Large intestine (tissue), 3 donors: ENCODE results near the gene CPA5. TPM values are rescaled to one million over a fixed set of nuclear protein-coding genes. Genes with fewer than 3 reads are reported as not detected.

ENCODE experiments used
- DNase-seq, 2 donors: peaks; one replicate each; pipeline versions ENCODE4 v3.0.0 to v3.0.0-alpha.2; 2013
- H3K27ac ChIP-seq: one replicate; pipeline ENCODE4 v1.5.1; 2013; ENCODE audit warnings: low read length
- H3K27me3 ChIP-seq: 2 replicates; pipeline ENCODE4 v1.6.1; 2013; ENCODE audit warnings: low read length; ENCODE audit not compliant: control insufficient read depth, insufficient read depth
- H3K36me3 ChIP-seq: 2 replicates; pipeline ENCODE4 v1.6.1; 2013; ENCODE audit warnings: low read length; ENCODE audit not compliant: control insufficient read depth, insufficient read depth
- H3K4me1 ChIP-seq: one replicate; pipeline ENCODE4 v1.6.1; 2013; ENCODE audit warnings: low read length; ENCODE audit not compliant: control insufficient read depth, insufficient read depth
- H3K4me3 ChIP-seq: one replicate; pipeline ENCODE4 v1.5.1; 2013; ENCODE audit warnings: low read length
- H3K9me3 ChIP-seq: one replicate; pipeline ENCODE4 v1.6.1; 2013; ENCODE audit warnings: mild to moderate bottlenecking, low read depth, low read length, moderate library complexity; ENCODE audit not compliant: control insufficient read depth
- WGBS: methylation state at CpG from one replicate; pipeline ENCODE4 v1.1.5; 2013; ENCODE audit warnings: low lambda C conversion rate; ENCODE audit not compliant: insufficient coverage; 5-methylcytosine and 5-hydroxymethylcytosine counted together
- polyA plus RNA-seq: library from polyadenylated mRNA; unstranded; fragments of 120-200 nt; gene quantifications from one replicate; pipeline ENCODE4 v1.2.1, GENCODE V29; 2013

The CPA5 gene
- polyA plus RNA-seq, 1 donor = 0.15 TPM

DNA sequence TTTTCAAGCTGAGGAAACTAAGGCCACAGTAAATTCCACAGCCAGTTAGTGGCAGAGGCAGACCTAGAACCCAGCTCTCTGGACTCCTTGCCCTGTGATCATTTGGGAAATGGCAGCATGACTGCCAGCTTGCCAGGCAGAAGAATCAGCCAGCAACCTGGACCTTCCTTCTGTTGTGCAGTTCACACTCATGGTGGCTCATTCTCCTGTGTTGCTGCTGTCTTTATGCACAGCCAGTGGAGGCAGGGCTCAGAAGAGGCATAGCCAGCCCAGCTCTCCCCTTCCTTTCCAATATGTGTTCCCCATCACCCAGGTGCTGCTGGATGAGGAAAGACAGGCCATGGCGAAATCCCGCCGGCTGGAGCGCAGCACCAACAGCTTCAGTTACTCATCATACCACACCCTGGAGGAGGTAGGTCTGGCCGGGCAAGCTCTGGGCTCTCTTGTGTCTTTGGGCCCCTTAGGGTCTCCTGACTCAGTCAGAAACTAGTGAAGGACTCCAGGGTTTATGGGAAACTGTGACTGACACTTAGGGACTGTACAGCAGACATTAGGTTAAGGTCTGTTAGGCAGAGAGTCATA, 14.8 kb downstream of the CPA5 start:
- Histone ChIP-seq H3K36me3 (no peaks in the 10 kb centered on the region), H3K27me3 (no peaks in the 10 kb centered on the region), H3K9me3 (no peaks in the 10 kb centered on the region), H3K4me1 (peaks cover 22% of the 10 kb centered on the region), H3K4me3 (no peak overlapping the region), H3K27ac (no peak overlapping the region)
- WGBS = no CpG with 5 or more reads among the region's 5 CpGs
- DNase-seq = no peak

DNA sequence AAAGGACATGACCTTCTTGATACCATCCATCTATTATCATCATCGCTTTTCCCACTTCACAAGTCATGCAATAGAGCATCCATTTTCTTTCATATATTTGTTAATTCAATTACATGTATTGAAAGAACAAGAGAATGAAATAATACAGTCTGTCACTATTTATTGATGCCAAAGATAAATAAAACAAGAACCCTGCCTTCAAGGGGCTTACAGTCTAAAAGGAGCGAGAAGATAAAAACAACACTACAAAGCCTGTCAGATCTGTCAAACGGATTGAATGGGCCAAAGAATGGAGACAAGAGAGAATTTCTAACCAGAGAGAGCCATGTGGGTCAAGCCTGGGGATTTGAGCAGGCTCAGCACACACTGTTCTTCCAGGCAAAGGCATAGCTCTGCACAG, 15.9 kb downstream of the CPA5 start:
- Histone ChIP-seq H3K36me3 (no peaks in the 10 kb centered on the region), H3K9me3 (no peaks in the 10 kb centered on the region), H3K27me3 (no peaks in the 10 kb centered on the region), H3K4me1 (peaks cover 34% of the 10 kb centered on the region), H3K4me3 (no peak overlapping the region), H3K27ac (no peak overlapping the region)
- no peak for DNase-seq
- WGBS = 100% methylated on average over 1 of the region's 3 CpGs

DNA sequence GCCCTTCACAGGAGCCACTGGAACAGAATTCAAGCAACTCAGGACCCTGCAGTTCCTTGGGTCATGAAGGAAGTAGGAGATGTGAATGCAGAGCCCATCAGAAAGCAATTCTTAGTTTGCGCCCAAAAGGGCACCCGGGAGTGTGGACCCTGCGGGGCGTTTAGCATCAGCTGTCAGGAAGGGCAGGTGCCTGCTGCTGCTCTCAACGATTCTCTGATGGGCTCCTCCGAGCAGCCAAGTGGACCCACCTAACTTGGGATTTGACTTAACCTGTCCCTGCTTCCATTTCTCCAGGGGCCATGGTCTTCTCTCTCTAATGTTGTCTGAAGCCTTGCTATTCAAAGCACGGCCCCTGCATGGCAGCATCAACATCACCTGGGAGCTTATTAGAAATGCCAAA, 17.1 kb downstream of the CPA5 start:
- Histone ChIP-seq H3K27me3 (no peaks in the 10 kb centered on the region), H3K9me3 (no peaks in the 10 kb centered on the region), H3K36me3 (no peaks in the 10 kb centered on the region), H3K4me1 (peaks cover 35% of the 10 kb centered on the region), H3K27ac (no peak overlapping the region), H3K4me3 (no peak overlapping the region)
- no peak for DNase-seq
- WGBS = no CpG with 5 or more reads among the region's 7 CpGs

DNA sequence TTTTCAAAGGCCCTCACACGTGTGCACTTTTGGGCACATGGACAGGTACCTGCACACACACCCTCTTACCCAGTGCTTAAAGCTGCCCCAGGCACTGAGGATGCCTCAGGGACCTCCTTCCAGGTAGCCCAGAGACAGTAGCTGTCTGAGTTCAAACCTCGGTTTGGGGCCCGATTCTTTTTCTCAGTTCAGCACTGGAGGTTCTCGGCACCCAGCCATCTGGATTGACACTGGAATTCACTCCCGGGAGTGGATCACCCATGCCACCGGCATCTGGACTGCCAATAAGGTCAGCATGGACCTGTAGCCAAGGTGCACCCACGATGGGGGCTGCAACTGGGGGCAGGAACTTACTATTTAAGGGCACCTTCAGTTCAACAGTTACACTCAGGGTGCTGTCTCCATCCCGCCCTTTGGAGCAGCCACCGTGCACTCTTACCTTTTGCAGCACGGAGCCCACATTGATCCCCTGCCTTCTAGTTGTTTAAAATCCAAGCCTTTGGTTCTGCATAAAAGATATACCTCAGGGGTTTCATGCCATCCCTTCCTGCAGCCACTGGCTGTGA, 17.7 kb downstream of the CPA5 start:
- no peak for DNase-seq
- H3K9me3 ChIP-seq = no peaks in the 10 kb centered on the region
- H3K27me3 ChIP-seq = no peaks in the 10 kb centered on the region
- H3K27ac ChIP-seq = no peak overlapping the region
- no peak overlapping the region for H3K4me3 ChIP-seq
- no CpG with 5 or more reads among the region's 10 CpGs for WGBS
- H3K4me1 ChIP-seq = peaks cover 38% of the 10 kb centered on the region
- H3K36me3 ChIP-seq = no peaks in the 10 kb centered on the region

DNA sequence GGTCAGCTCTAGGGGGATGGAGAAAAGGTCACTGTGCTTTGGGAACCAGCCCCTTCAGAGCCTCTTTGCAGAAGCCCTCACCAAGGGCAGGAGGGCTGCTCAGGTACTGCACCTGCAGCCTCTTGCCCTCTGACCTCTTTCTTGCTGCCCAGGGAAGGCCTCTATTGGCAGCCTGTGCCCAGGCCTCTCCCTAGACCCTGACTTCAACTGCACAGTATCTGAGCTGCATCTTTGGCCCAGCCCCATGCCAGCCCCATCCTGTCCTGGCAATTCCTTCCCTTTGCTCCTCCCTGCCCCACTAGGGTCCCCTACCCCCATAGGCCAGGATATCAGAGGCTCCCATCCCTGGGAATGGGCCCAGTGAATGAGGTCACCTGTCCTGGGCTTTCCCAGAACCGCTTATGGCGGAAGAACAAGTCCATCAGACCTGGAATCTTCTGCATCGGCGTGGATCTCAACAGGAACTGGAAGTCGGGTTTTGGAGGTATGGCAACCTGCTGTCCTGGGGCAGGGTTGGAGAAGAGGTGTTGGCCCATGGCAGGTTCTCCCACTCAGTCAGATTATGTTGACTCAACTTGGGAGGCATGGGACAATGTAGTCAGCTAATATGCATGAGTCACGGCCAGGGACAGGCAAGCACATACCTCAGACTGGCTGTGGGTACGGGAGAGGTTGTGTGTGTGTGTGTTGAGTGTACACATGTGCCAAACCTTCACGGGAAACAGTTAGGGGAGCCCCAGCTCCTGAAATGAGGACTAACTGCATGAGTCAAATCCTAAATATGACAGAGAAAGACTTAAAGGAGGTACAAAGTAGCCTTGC, 18.6 kb downstream of the CPA5 start:
- peak overlapping the region; percentile 21 for H3K27ac ChIP-seq
- peak in 1 of 2 donors; percentile 51 for DNase-seq
- no CpG with 5 or more reads among the region's 8 CpGs for WGBS

DNA sequence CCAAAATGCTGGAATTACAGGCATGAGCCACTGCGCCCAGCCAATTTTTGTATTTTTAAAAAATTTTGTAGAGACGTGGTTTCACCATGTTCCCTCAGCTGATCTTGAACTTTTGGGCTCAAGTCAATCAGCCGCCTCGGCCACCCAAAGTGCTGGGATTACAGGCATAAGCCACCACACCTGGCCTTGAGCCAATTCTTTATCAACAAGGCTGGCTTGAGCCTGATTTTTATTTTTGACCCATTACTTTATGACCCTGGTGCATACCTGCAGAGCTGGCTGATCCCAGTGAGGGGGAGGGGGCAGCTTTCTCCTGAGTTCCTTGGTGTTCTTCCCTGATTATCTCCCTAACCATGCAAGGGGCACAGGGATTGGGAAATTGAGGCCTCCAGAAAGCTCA, 19.8 kb downstream of the CPA5 start:
- Histone ChIP-seq H3K9me3 (no peaks in the 10 kb centered on the region), H3K27ac (peak overlapping the region; percentile 84), H3K4me1 (peaks cover 55% of the 10 kb centered on the region), H3K27me3 (no peaks in the 10 kb centered on the region), H3K36me3 (no peaks in the 10 kb centered on the region), H3K4me3 (no peak overlapping the region)
- 50% methylated on average over 2 of the region's 4 CpGs for WGBS
- peak in 1 of 2 donors; percentile 55 for DNase-seq

More for the DNA sequence above, 18.6 kb downstream of the CPA5 start:
- Histone ChIP-seq H3K36me3 (no peaks in the 10 kb centered on the region), H3K4me1 (peaks cover 45% of the 10 kb centered on the region), H3K27me3 (no peaks in the 10 kb centered on the region), H3K9me3 (no peaks in the 10 kb centered on the region), H3K4me3 (no peak overlapping the region)

DNA sequence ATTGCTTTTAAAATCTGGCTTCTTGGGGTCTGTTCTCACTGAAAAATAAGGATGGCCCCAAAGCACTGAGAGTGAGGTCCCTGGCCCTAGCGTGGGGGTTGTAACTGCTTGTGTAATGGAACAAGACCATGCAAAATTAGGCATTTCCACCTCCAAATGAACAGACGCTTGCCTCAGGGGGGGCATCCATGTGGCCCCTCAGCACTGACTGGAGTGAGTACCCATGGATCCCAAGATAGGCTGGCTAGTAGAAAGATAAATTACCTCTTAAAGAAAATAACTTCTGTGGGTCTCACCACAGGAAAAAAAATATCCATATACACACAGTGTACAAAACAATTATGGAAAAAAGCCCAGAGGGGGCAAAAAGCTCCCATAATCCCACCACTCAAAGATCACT, 20.5 kb downstream of the CPA5 start:
- WGBS = no CpG with 5 or more reads among the region's 2 CpGs
- H3K27ac ChIP-seq = peak overlapping the region; percentile 84
- H3K4me3 ChIP-seq = no peak overlapping the region
- H3K27me3 ChIP-seq = no peaks in the 10 kb centered on the region
- no peak for DNase-seq
- H3K9me3 ChIP-seq = no peaks in the 10 kb centered on the region
- H3K4me1 ChIP-seq = peaks cover 61% of the 10 kb centered on the region
- no peaks in the 10 kb centered on the region for H3K36me3 ChIP-seq

DNA sequence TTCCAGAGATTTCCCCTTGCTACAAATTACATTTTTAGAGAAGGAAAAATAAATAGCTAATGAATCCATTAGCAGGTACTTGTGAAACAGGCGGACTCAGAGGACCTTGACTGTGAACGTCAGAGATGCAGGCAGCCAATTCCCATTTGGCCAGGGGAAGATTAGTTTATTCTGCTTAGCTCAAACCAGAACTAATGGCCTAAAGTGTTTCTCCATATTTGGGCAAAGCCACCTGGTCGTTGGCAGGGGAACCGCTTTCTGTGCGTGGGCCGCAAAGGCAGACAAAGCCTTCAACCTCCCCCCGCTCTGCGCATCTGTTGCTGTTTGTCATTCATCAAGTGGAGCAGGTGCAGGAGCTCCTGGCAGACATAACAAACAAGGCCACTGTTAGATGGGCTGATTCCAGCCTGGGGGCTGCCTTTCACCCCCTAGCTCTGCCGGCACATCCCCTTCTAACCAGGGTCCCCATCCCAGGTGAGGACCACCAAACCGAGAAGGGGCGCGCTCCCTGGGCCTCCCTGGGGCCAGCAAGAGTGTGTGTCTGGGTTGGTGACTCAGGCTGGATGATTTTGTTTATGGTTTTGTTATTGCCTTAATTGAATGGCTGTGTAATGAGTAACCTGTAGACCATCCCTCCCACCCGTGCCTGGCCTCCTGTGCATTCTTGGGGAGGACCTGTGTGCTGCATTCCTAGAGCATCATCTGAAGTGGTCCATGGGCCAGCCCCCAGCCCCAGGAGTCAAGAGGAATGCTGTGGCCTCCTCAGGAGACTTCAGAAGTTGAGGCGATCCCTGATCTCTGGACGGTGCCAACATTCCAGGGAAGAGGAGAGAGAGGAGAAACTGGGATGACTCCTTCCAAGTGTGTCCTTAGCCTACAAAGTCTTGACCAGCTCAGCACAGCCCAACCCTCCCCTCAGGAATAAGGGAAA, 21.2 kb downstream of the CPA5 start:
- DNase-seq = peak in 1 of 2 donors; percentile 86
- H3K27ac ChIP-seq = peak overlapping the region; percentile 84

DNA sequence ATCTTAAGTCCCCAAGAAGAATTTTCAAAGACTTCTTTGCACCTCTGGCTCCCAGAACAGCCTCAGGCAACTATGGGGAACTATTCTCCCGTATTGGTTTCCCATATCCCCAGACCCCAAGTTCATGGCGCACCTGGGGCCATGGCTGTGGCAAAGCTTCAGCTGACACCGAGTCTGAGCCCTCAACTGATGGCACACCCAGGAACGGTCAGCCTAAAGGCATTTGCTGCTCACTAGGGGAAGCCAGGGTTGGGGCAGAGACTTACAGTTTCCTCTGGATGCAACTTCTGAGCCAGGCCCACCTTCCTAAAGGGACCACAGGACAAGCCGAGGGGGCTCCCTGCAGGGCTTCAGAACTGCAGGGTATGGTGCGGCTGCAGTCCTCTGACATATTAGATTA, 21.9 kb downstream of the CPA5 start:
- Histone ChIP-seq H3K9me3 (no peaks in the 10 kb centered on the region), H3K36me3 (no peaks in the 10 kb centered on the region), H3K27me3 (no peaks in the 10 kb centered on the region), H3K4me1 (peaks cover 73% of the 10 kb centered on the region), H3K4me3 (no peak overlapping the region), H3K27ac (peak overlapping the region; percentile 84)
- WGBS = no CpG with 5 or more reads among the region's 6 CpGs
- no peak for DNase-seq

More for the DNA sequence above, 21.2 kb downstream of the CPA5 start:
- H3K4me1 ChIP-seq = peaks cover 68% of the 10 kb centered on the region
- H3K4me3 ChIP-seq = no peak overlapping the region
- no CpG with 5 or more reads among the region's 15 CpGs for WGBS
- H3K27me3 ChIP-seq = no peaks in the 10 kb centered on the region
- no peaks in the 10 kb centered on the region for H3K9me3 ChIP-seq
- no peaks in the 10 kb centered on the region for H3K36me3 ChIP-seq
